Stimulated activated effector memory CD8-positive, alpha-beta T cell treated with anti-CD3 and anti-CD28 coated beads, Interleukin-12 subunit alpha, Interleukin-12 subunit beta, amount 100 ng/mL, for 72 hours (primary cell): ENCODE measurements around the gene CDH13.
A peak's percentile ranks its signal among the peaks of the same experiment; 100 is the strongest.

Experiments
- ATAC-seq: fragments of 150-1000 bp; cut with Tn5 transposase; 2 replicates; pipeline ENCODE4 v1.10.0; 2021
- DNase-seq, 2 donors: peaks; one replicate each; pipeline ENCODE4 v3.0.0; 2021 to 2022; ENCODE audit warnings: low spot score in 2 of 2
- H3K27ac Mint-ChIP-seq: one replicate; pipeline ENCODE4 v1.8.0; 2022; ENCODE audit warnings: mild to moderate bottlenecking, mixed read lengths
- H3K36me3 Mint-ChIP-seq: one replicate; pipeline ENCODE4 v1.8.0; 2022; ENCODE audit warnings: mild to moderate bottlenecking, mixed read lengths
- H3K4me1 Mint-ChIP-seq: one replicate; pipeline ENCODE4 v1.8.0; 2022; ENCODE audit warnings: mixed read lengths
- H3K4me3 Mint-ChIP-seq: one replicate; pipeline ENCODE4 v1.8.0; 2022; ENCODE audit warnings: mild to moderate bottlenecking, mixed read lengths
- H3K9me3 Mint-ChIP-seq: one replicate; pipeline ENCODE4 v1.8.0; 2022; ENCODE audit warnings: mixed read lengths

CDH13 gene

DNA sequence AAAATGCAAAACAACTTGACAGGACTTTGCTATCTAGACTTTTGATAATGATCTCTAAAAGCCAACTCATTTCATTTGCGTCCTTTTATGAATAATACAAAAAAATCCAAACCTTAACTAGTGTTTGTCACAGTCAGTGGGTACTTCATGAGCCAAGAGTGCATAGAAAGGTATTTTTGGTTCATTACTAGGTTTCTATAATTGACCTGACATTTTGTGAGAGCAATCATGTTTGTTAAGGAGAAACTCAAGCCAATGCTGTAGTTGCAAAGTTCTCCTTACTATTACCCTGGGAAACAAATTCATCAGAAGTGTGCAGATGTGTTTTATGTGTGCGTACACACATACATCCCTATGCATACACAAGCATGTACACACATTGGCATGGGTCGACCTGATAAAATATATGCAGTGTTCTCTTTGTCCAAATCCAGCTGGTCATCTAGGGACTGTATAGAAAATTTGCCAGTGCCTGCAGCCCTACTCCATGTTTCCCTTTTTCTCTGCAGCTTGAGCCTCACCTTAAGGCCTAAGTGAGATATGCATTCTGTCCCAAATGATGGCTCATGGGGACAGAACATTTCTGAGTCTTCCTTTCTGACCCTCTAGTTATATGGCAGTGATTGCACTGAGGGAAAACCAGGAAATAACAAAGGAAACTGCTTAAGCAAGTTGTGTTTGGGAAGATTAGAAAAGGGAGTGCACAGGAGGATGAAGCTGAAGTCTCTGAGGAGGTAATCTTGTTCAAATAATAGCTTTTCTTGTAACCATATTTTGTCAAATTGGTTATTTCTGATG, 128.1 kb downstream of the CDH13 start:
- ATAC-seq = no peak
- no peaks in the 10 kb centered on the region for H3K9me3 Mint-ChIP-seq
- H3K4me3 Mint-ChIP-seq = no peak overlapping the region
- H3K27ac Mint-ChIP-seq = no peak overlapping the region
- no peak for DNase-seq
- H3K4me1 Mint-ChIP-seq = no peaks in the 10 kb centered on the region
- no peaks in the 10 kb centered on the region for H3K36me3 Mint-ChIP-seq

DNA sequence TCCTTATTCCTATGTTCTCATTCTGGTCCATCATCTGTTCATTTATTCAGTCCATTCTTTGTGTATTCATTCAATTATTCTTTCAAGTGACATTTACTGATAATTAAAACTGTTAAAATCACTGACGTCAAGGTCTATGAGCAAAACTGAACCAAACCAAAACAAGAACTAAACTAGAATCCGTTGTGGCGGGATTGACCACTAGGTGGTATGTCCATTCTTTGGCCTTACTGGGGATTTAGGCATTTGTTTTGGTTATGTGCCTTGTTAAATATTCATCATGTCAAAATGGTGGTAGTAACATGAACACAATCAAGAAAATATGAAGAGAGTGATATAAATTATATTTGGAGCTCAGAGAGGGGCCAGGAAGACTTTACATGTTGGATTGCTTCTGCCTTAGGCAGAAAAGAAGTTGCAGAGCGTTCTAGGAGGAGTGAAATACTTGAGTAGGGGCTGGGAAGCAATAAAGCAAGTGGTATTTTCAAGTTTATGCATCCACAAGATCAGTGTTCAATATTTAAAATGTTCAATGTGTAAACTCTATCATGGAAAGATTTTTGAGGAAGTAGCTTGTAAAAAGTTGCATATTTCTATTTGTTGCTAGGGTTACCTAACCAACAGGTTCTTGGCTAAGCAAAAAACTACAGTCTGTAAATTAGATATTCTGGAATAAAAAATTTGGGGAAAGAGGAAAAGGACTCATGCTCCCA, 129.0 kb downstream of the CDH13 start:
- H3K27ac Mint-ChIP-seq = no peak overlapping the region
- ATAC-seq = no peak
- peaks cover 4% of the 10 kb centered on the region for H3K4me1 Mint-ChIP-seq

DNA sequence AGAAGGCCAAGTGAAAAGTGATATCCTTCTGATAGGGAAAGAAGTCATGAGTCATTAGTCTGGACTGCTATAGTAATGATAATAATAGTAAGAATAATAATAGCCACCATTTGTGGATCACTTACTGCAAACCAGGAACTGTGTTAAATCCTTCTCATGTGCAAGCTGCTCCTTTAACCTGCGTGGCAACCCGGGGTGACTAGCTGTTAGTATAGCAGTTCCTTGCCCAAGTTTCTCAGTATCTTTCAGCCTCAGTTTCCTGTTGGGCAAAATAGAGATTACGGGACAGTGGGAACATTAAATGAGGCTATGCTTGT, 129.5 kb downstream of the CDH13 start:
- DNase-seq (no peak), ATAC-seq (no peak)
- no peak overlapping the region for H3K27ac Mint-ChIP-seq
- no peaks in the 10 kb centered on the region for H3K9me3 Mint-ChIP-seq
- no peaks in the 10 kb centered on the region for H3K36me3 Mint-ChIP-seq
- no peak overlapping the region for H3K4me3 Mint-ChIP-seq
- H3K4me1 Mint-ChIP-seq = peaks cover 5% of the 10 kb centered on the region

More for the DNA sequence above, 129.0 kb downstream of the CDH13 start:
- Mint-ChIP-seq H3K9me3 (no peaks in the 10 kb centered on the region), H3K4me3 (no peak overlapping the region), H3K36me3 (no peaks in the 10 kb centered on the region)
- DNase-seq = no peak

- no peak for ATAC-seq
- peaks cover 16% of the 10 kb centered on the region for H3K4me1 Mint-ChIP-seq
- no peaks in the 10 kb centered on the region for H3K9me3 Mint-ChIP-seq
These were observed 131.6 kb downstream of the CDH13 start for GRCh38 chr16:82758406-82758805.

GRCh38 chr16:82758904-82759303, 132.1 kb downstream of the CDH13 start:
- Mint-ChIP-seq H3K36me3 (no peaks in the 10 kb centered on the region), H3K4me3 (no peak overlapping the region), H3K27ac (no peak overlapping the region), H3K4me1 (peaks cover 16% of the 10 kb centered on the region), H3K9me3 (no peaks in the 10 kb centered on the region)
- DNase-seq = no peak
- ATAC-seq = no peak

More at GRCh38 chr16:82758406-82758805, 131.6 kb downstream of the CDH13 start:
- H3K36me3 Mint-ChIP-seq = no peaks in the 10 kb centered on the region
- H3K4me3 Mint-ChIP-seq = no peak overlapping the region
- no peak for DNase-seq
- no peak overlapping the region for H3K27ac Mint-ChIP-seq

- no peaks in the 10 kb centered on the region for H3K36me3 Mint-ChIP-seq
- peaks cover 16% of the 10 kb centered on the region for H3K4me1 Mint-ChIP-seq
- no peaks in the 10 kb centered on the region for H3K9me3 Mint-ChIP-seq
- DNase-seq = no peak
- ATAC-seq = no peak
- no peak overlapping the region for H3K4me3 Mint-ChIP-seq
- no peak overlapping the region for H3K27ac Mint-ChIP-seq
These were observed 134.5 kb downstream of the CDH13 start for GRCh38 chr16:82761236-82761635.

DNA sequence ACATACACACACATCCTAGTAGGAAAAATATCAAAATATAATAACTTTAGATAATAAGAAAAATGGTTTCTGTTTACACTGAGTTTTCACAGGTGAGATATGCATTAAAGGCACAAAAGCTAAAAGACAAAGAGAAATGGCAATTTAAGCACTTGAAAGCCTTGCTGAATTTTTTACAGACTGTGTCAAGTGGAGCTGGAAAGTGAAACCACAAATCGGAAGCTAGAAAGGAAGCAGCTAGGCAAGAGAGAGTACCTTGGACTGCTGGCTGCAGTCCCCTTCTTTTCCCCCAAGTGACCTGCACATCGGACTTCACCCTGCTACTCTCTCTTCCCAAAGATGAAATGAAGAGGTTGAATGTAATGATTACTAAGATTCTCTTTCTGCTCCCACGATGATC, 135.1 kb downstream of the CDH13 start:
- ATAC-seq (no peak), DNase-seq (no peak)

DNA sequence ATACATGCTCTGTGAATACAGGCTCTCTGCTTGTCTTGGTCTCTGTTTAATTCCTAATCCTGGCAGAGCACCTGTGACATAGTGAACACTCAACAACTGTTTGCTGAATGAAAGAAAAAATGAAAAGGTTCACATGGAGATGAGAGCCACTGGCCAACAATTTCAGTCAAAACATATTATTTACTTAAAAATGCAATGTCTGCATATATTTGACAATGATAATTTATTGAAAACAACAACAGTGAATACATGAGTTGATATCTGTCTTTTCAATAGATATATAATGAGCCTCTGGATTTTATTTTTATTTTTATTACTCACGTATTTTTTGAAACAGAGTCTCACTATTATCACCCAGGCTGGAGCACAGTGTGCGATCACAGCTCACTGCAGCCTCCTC, 136.6 kb downstream of the CDH13 start:
- ATAC-seq = no peak
- Mint-ChIP-seq H3K4me1 (peaks cover 16% of the 10 kb centered on the region), H3K27ac (no peak overlapping the region), H3K9me3 (no peaks in the 10 kb centered on the region), H3K4me3 (no peak overlapping the region), H3K36me3 (no peaks in the 10 kb centered on the region)
- no peak for DNase-seq

More for the DNA sequence above, 135.1 kb downstream of the CDH13 start:
- Mint-ChIP-seq H3K36me3 (no peaks in the 10 kb centered on the region), H3K9me3 (no peaks in the 10 kb centered on the region), H3K27ac (no peak overlapping the region), H3K4me1 (peaks cover 16% of the 10 kb centered on the region), H3K4me3 (peak overlapping the region; percentile 3)

DNA sequence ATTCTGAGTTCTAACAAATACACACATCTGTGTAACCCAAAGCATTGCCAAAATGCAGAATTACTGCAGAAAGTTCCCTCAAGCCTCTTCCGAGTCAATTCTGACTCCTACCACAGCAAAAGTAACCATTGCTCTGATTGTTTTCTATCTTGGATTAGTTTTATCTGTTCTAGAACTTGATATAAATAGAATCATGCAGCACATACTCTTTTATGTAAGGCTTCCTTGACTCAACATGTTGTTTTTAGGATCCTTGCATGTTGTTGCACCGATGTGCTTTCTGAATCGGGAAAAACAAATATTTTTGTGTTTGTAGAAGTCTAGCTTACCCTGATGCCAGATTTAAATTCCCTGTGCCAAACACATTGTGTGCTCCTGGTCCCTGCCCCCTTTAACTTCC, 140.4 kb downstream of the CDH13 start:
- H3K27ac Mint-ChIP-seq = no peak overlapping the region
- no peaks in the 10 kb centered on the region for H3K9me3 Mint-ChIP-seq
- peaks cover 6% of the 10 kb centered on the region for H3K4me1 Mint-ChIP-seq
- H3K4me3 Mint-ChIP-seq = no peak overlapping the region
- ATAC-seq (no peak), DNase-seq (no peak)
- no peaks in the 10 kb centered on the region for H3K36me3 Mint-ChIP-seq

- Mint-ChIP-seq H3K4me1 (peaks cover 3% of the 10 kb centered on the region), H3K36me3 (no peaks in the 10 kb centered on the region), H3K9me3 (no peaks in the 10 kb centered on the region), H3K4me3 (no peak overlapping the region), H3K27ac (no peak overlapping the region)
- ATAC-seq (no peak), DNase-seq (no peak)
These were observed 141.0 kb downstream of the CDH13 start for GRCh38 chr16:82767808-82768207.

DNA sequence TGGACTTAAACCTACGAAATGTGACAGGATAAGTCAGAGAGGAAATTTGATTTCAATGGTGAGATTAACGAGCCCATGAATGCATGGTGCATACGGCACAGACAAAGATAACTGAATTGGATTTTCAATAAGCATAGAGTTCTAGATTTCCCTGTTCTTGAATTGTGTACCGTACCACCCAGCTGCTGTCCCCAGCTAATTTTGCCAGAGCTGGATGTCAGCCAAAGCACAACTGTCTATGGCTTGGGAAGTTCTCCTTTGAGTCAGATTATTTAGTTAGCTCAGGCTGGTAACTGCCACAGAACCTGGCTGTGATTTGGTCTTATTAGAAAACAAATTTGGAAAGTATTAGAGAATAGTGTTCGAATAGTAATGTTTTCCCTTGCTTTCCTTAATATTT, 143.1 kb downstream of the CDH13 start:
- Mint-ChIP-seq H3K9me3 (no peaks in the 10 kb centered on the region), H3K4me3 (no peak overlapping the region), H3K4me1 (peaks cover 9% of the 10 kb centered on the region), H3K27ac (no peak overlapping the region), H3K36me3 (no peaks in the 10 kb centered on the region)
- DNase-seq (no peak), ATAC-seq (no peak)

DNA sequence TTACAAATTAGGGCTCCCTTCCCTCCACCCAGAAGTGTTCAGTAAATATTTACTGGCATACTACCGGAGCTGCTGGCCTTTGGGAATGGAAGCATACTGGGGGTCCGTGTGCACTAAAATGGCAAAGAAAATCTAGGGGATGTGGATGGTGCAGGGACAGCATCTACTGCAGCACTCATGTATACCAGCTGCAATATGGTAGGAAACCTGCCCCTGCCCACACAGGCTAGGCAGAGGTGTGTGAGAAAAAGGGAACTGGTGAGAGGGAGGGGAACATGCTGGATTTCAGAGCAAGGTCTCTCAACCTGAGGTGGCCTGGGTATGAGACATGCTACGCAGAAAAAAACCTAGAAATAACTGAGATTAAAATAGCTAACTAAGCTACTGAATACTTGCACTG, 145.4 kb downstream of the CDH13 start:
- no peak overlapping the region for H3K27ac Mint-ChIP-seq
- DNase-seq (no peak), ATAC-seq (no peak)

GRCh38 chr16:82773018-82773417, 146.2 kb downstream of the CDH13 start:
- Mint-ChIP-seq H3K4me3 (no peak overlapping the region), H3K9me3 (no peaks in the 10 kb centered on the region), H3K4me1 (peaks cover 9% of the 10 kb centered on the region), H3K36me3 (no peaks in the 10 kb centered on the region), H3K27ac (no peak overlapping the region)
- DNase-seq (no peak), ATAC-seq (no peak)

More for the DNA sequence above, 145.4 kb downstream of the CDH13 start:
- Mint-ChIP-seq H3K4me1 (peaks cover 9% of the 10 kb centered on the region), H3K4me3 (no peak overlapping the region), H3K9me3 (no peaks in the 10 kb centered on the region), H3K36me3 (no peaks in the 10 kb centered on the region)

- H3K4me1 Mint-ChIP-seq = peaks cover 13% of the 10 kb centered on the region
- peak; percentile 60 for ATAC-seq
- no peaks in the 10 kb centered on the region for H3K36me3 Mint-ChIP-seq
- no peak overlapping the region for H3K4me3 Mint-ChIP-seq
- H3K27ac Mint-ChIP-seq = no peak overlapping the region
- H3K9me3 Mint-ChIP-seq = no peaks in the 10 kb centered on the region
- DNase-seq = no peak
These were observed 149.8 kb downstream of the CDH13 start for GRCh38 chr16:82776470-82777146.

DNA sequence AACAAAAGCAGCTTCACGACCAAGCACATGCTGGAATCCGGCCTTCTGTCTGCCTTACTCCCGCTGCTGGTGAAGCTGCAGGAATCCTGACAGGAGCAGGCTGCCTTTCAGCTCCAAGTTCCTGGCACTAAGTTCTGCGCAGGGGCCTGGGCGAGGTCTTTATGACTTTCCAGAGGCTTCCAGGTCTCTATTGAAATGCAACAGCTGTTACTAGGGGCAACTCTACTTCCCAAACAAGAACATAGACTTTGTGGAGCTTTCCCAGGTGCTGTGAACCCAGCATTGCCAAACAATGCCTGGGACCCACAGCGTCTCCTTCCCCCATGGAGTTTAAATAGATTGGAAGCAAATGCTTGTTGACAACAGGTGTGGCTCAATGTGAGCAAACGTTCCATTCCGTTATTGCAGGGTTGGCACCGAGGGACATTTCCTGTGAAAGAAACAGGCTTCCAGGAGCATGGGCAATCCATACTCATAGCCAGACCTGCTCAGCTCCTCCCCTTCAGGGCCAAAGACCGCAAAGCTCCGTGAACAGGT, 156.0 kb downstream of the CDH13 start:
- ATAC-seq (no peak), DNase-seq (no peak)
- Mint-ChIP-seq H3K4me1 (peaks cover 10% of the 10 kb centered on the region), H3K36me3 (no peaks in the 10 kb centered on the region), H3K9me3 (no peaks in the 10 kb centered on the region), H3K4me3 (no peak overlapping the region), H3K27ac (no peak overlapping the region)
